ENCODE measurements around the gene GABRD. TPM values are rescaled to one million over a fixed set of nuclear protein-coding genes. Genes with fewer than 3 reads are reported as not detected.

Gene GABRD
- total RNA-seq, 1 experiment from 2014 or later, result 15.6 TPM

DNA sequence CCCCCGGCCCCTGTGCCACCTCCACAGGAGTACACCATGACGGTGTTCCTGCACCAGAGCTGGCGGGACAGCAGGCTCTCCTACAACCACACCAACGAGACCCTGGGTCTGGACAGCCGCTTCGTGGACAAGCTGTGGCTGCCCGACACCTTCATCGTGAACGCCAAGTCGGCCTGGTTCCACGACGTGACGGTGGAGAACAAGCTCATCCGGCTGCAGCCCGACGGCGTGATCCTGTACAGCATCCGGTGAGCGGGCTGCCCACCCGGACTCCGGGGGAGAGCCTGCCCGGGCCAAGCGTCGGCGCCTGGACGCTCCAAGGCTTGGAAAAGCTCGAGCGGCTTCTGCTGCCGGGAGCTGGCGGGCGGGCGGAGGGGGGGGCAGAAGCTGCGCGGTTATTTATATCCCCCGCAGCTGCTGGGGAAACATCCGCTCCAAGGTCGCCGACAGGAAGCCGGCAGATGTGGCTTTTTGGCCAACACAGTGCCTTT lies 6.4 kb downstream of the GABRD start:
- intact Hi-C loops (cut with micrococcal nuclease), result no loop called here
- Histone ChIP-seq H4K20me1 (ENCODE audit: insufficient read depth) (no peaks in the 10 kb centered on the region), H3K79me2 (ENCODE audit: insufficient read depth, low read length) (no peaks in the 10 kb centered on the region), H3K27ac (ENCODE audit: low read depth, low read length) (no peak overlapping the region), H3K9ac (ENCODE audit: low read length) (no peak overlapping the region), H3K36me3 (ENCODE audit: control insufficient read depth in 1 of 2, insufficient read depth in 2 of 2, low read length in 2 of 2) (no peaks in the 10 kb centered on the region), H2AFZ (ENCODE audit: low read depth, low read length, poor library complexity, severe bottlenecking) (no peak overlapping the region), H3K9me3 (ENCODE audit: control insufficient read depth in 1 of 2, insufficient read depth in 1 of 2, low read depth in 1 of 2, low read length in 2 of 2) (no peaks in the 10 kb centered on the region), H3K4me2 (ENCODE audit: low read length) (no peak overlapping the region), H3K9me2 (ENCODE audit: insufficient read depth) (no peaks in the 10 kb centered on the region), H3K4me1 (ENCODE audit: control insufficient read depth in 1 of 2, insufficient read depth in 2 of 2, low read length in 2 of 2) (no peaks in the 10 kb centered on the region), H3K27me3 (ENCODE audit: insufficient read depth, low read length) (no peaks in the 10 kb centered on the region), H3K4me3 (replicated peaks in 1 of 2; ENCODE audit: low read depth in 1 of 2, low read length in 2 of 2) (no peak overlapping the region)
- DNase-seq (ENCODE audit: low read depth, low spot score), result no peak
- ChIA-PET POLR2A (no interaction called here), CTCF (no interaction called here), RAD21 (ENCODE audit: low non-redundant PET in 1 of 2, low total read pairs in 2 of 2, uncharacterized antibody in 2 of 2, unreplicated experiment in 2 of 2) (no interaction called here)
- no peak for ATAC-seq
- TF ChIP-seq SP1 (IDR thresholded peaks at IDR 0.05; ENCODE audit: low read depth) (no peak), EZH2phosphoT487 (IDR thresholded peaks at IDR 0.05; ENCODE audit: borderline replicate concordance) (no peak)
- TF ChIP-seq, protein P1, sequence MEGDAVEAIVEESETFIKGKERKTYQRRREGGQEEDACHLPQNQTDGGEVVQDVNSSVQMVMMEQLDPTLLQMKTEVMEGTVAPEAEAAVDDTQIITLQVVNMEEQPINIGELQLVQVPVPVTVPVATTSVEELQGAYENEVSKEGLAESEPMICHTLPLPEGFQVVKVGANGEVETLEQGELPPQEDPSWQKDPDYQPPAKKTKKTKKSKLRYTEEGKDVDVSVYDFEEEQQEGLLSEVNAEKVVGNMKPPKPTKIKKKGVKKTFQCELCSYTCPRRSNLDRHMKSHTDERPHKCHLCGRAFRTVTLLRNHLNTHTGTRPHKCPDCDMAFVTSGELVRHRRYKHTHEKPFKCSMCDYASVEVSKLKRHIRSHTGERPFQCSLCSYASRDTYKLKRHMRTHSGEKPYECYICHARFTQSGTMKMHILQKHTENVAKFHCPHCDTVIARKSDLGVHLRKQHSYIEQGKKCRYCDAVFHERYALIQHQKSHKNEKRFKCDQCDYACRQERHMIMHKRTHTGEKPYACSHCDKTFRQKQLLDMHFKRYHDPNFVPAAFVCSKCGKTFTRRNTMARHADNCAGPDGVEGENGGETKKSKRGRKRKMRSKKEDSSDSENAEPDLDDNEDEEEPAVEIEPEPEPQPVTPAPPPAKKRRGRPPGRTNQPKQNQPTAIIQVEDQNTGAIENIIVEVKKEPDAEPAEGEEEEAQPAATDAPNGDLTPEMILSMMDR (IDR thresholded peaks at IDR 0.05 in 2 of 3, conservative IDR thresholded peaks at IDR 0.05 in 1 of 3; ENCODE audit: borderline replicate concordance in 1 of 3, insufficient read depth in 1 of 3, low read depth in 2 of 3, low read length in 2 of 3), result no peak
- BruUV-seq (replicated peaks), result no TSS peak

DNA sequence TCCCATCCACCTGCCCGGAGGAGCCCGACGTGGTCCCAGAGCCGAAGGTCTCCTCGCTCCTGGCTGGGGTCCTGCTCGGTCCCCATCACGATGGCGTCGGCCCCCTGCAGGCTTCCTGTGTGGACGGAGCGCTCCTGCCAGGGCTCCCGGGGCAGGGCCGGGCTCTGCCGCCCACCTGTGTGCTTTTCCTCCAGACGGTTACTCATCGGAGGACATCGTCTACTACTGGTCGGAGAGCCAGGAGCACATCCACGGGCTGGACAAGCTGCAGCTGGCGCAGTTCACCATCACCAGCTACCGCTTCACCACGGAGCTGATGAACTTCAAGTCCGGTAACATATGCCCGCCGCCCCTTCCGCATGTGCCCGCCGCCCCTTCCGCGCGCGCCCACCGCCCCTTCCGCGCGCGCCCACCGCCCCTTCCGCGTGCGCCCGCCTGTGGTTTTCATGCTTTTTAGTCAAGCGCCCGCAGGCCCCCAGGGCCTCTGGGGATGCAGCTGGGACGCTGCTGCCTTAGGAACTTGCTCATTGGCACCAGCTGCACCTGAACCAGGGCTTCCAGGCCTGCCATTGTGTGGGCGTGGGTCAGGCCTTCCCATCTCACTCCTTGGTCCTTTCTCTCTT lies 8.9 kb downstream of the GABRD start:
- Histone ChIP-seq H3K27ac (ENCODE audit: low read depth, low read length) (no peak overlapping the region), H3K9me2 (ENCODE audit: insufficient read depth) (no peaks in the 10 kb centered on the region), H3K79me2 (ENCODE audit: insufficient read depth, low read length) (no peaks in the 10 kb centered on the region), H2AFZ (ENCODE audit: low read depth, low read length, poor library complexity, severe bottlenecking) (no peak overlapping the region), H3K4me3 (replicated peaks in 1 of 2; ENCODE audit: low read depth in 1 of 2, low read length in 2 of 2) (no peak overlapping the region), H3K36me3 (ENCODE audit: control insufficient read depth in 1 of 2, insufficient read depth in 2 of 2, low read length in 2 of 2) (no peaks in the 10 kb centered on the region), H3K27me3 (ENCODE audit: insufficient read depth, low read length) (no peaks in the 10 kb centered on the region), H4K20me1 (ENCODE audit: insufficient read depth) (no peaks in the 10 kb centered on the region), H3K9ac (ENCODE audit: low read length) (no peak overlapping the region), H3K4me1 (ENCODE audit: control insufficient read depth in 1 of 2, insufficient read depth in 2 of 2, low read length in 2 of 2) (no peaks in the 10 kb centered on the region), H3K4me2 (ENCODE audit: low read length) (no peak overlapping the region), H3K9me3 (ENCODE audit: control insufficient read depth in 1 of 2, insufficient read depth in 1 of 2, low read depth in 1 of 2, low read length in 2 of 2) (no peaks in the 10 kb centered on the region)
- DNase-seq (ENCODE audit: low read depth, low spot score) (no peak), ATAC-seq (no peak)
- ChIA-PET RAD21 (ENCODE audit: low non-redundant PET in 1 of 2, low total read pairs in 2 of 2, uncharacterized antibody in 2 of 2, unreplicated experiment in 2 of 2) (no interaction called here), CTCF (no interaction called here), POLR2A (no interaction called here)
- TF ChIP-seq EZH2phosphoT487 (IDR thresholded peaks at IDR 0.05; ENCODE audit: borderline replicate concordance), result no peak
- BruUV-seq (replicated peaks), result no TSS peak
- intact Hi-C loops (cut with micrococcal nuclease), result no loop called here
